ENCODE data around the gene ALDH1A2. TPM values are rescaled to one million over a fixed set of nuclear protein-coding genes. Genes with fewer than 3 reads are reported as not detected.

The ALDH1A2 gene
- total RNA-seq, 1 experiment from 2014 or later = 0.98 TPM

- no peak for DNase-seq (ENCODE audit: low read depth, low spot score)
- no peak for ATAC-seq
- Histone ChIP-seq H3K27ac (ENCODE audit: low read length) (no peak overlapping the region), H3K4me3 (ENCODE audit: low read depth in 2 of 2, low read length in 2 of 2) (no peak overlapping the region), H3K4me1 (ENCODE audit: control insufficient read depth, insufficient read depth, low read length) (no peaks in the 10 kb centered on the region), H3K36me3 (ENCODE audit: control insufficient read depth, insufficient read depth, low read length) (no peaks in the 10 kb centered on the region), H3K9me3 (ENCODE audit: control insufficient read depth, insufficient read depth, low read depth, low read length) (no peaks in the 10 kb centered on the region), H3K27me3 (ENCODE audit: control insufficient read depth, insufficient read depth, low read length) (no peaks in the 10 kb centered on the region)
- ChIA-PET CTCF (no interaction called here), POLR2A (no interaction called here)
- intact Hi-C loops (cut with micrococcal nuclease; ENCODE audit: unreplicated experiment) (no loop called here), in situ Hi-C loops (cut with HindIII; ENCODE audit: low pct_unique_long_range_greater_than_20kb, low sequenced_read_pairs) (no loop called here)
- no TSS peak for BruUV-seq (replicated peaks)
- TF ChIP-seq POLR2AphosphoS5 (IDR thresholded peaks at IDR 0.05; ENCODE audit: low read depth, low read length) = no peak
- no peak for TF ChIP-seq SIN3A (IDR thresholded peaks at IDR 0.05; ENCODE audit: borderline replicate concordance, insufficient read depth, low read depth, low read length)
- no peak for TF ChIP-seq REST (IDR thresholded peaks at IDR 0.05; ENCODE audit: insufficient read depth in 1 of 2, low read depth in 2 of 2, low read length in 1 of 2)
- TF ChIP-seq TCF7L2 (IDR thresholded peaks at IDR 0.05; ENCODE audit: low read depth, low read length) = no peak
- TF ChIP-seq CTCF (IDR thresholded peaks at IDR 0.05) = no peak
Observed at GRCh38 chr15:57951328-57951932, 114.1 kb downstream of the ALDH1A2 start.

- Histone ChIP-seq H3K4me3 (ENCODE audit: low read depth in 2 of 2, low read length in 2 of 2) (no peak overlapping the region), H3K9me3 (ENCODE audit: control insufficient read depth, insufficient read depth, low read depth, low read length) (no peaks in the 10 kb centered on the region), H3K27ac (ENCODE audit: low read length) (no peak overlapping the region), H3K36me3 (ENCODE audit: control insufficient read depth, insufficient read depth, low read length) (no peaks in the 10 kb centered on the region), H3K4me1 (ENCODE audit: control insufficient read depth, insufficient read depth, low read length) (no peaks in the 10 kb centered on the region), H3K27me3 (ENCODE audit: control insufficient read depth, insufficient read depth, low read length) (0 out of 2 replicates have a peak, but pooled peaks cover 3% of the 10 kb centered on the region)
- ATAC-seq = no peak
- ChIA-PET CTCF (no interaction called here), POLR2A (no interaction called here)
- BruUV-seq (replicated peaks) = no TSS peak
- in situ Hi-C loops (cut with HindIII; ENCODE audit: low pct_unique_long_range_greater_than_20kb, low sequenced_read_pairs) (no loop called here), intact Hi-C loops (cut with micrococcal nuclease; ENCODE audit: unreplicated experiment) (no loop called here)
- no peak for DNase-seq (ENCODE audit: low read depth, low spot score)
- TF ChIP-seq REST (IDR thresholded peaks at IDR 0.05; ENCODE audit: insufficient read depth in 1 of 2, low read depth in 2 of 2, low read length in 1 of 2) = no peak
- TF ChIP-seq POLR2AphosphoS5 (IDR thresholded peaks at IDR 0.05; ENCODE audit: low read depth, low read length) = no peak
- TF ChIP-seq TCF7L2 (IDR thresholded peaks at IDR 0.05; ENCODE audit: low read depth, low read length) = no peak
- TF ChIP-seq CTCF (IDR thresholded peaks at IDR 0.05) = no peak
- no peak for TF ChIP-seq SIN3A (IDR thresholded peaks at IDR 0.05; ENCODE audit: borderline replicate concordance, insufficient read depth, low read depth, low read length)
Observed at GRCh38 chr15:57950381-57950946, 115.0 kb downstream of the ALDH1A2 start.

Data from Panc1 (cell line).